Keratinocyte (primary cell): ENCODE results near the gene AQP6. TPM values are rescaled to one million over a fixed set of nuclear protein-coding genes. Genes with fewer than 3 reads are reported as not detected.

Experiments used
- DNase-seq: peaks from one replicate; pipeline ENCODE4 v3.0.0-alpha.2; 2011; ENCODE audit warnings: low read depth, missing footprints, low spot score
- FAIRE-seq: peaks from 2 replicates; lab custom pipeline; 2011; peaks lifted over from hg19 to GRCh38; lab: Jason Lieb, UNC
- H2AFZ ChIP-seq: 2 replicates; pipeline ENCODE4 v1.6.0; 2012; ENCODE audit warnings: low read length, control low read depth, inconsistent platforms; ENCODE audit not compliant: control insufficient read depth
- H3K27ac ChIP-seq: 2 replicates; pipeline ENCODE4 v1.5.1; 2011; ENCODE audit warnings: low read length; ENCODE audit not compliant: control insufficient read depth, insufficient read depth
- H3K27me3 ChIP-seq: 3 replicates; pipeline ENCODE4 v1.6.0; 2011; ENCODE audit warnings: low read length; ENCODE audit not compliant: control insufficient read depth, insufficient read depth; ENCODE audit errors: extremely low read depth
- H3K36me3 ChIP-seq, 2 experiments: 2 replicates in 1 of 2; 3 replicates in 1 of 2; pipeline ENCODE4 v1.5.1; 2011; ENCODE audit warnings: low read length in 2 of 2, mild to moderate bottlenecking in 1 of 2; ENCODE audit not compliant: control insufficient read depth in 2 of 2, insufficient read depth in 2 of 2; ENCODE audit errors: extremely low read depth in 1 of 2
- H3K4me1 ChIP-seq: 3 replicates; pipeline ENCODE4 v1.5.1; 2011; ENCODE audit warnings: low read length; ENCODE audit not compliant: control insufficient read depth, insufficient read depth; ENCODE audit errors: extremely low read depth
- H3K4me2 ChIP-seq: 3 replicates; pipeline ENCODE4 v1.6.0; 2011; ENCODE audit warnings: low read depth, low read length; ENCODE audit not compliant: control insufficient read depth, insufficient read depth; ENCODE audit errors: extremely low read depth
- H3K4me3 ChIP-seq, 3 experiments: fragments of 200-600 bp in 1 of 3; sonication (generic) in 1 of 3; 2 replicates in 2 of 3; 3 replicates in 1 of 3; pipeline ENCODE4 v1.5.1; 2011 to 2016; ENCODE audit warnings: low read length in 3 of 3, mild to moderate bottlenecking in 3 of 3, control low read depth in 2 of 3, inconsistent platforms in 1 of 3, low read depth in 1 of 3, mixed read lengths in 1 of 3, mixed run types in 1 of 3, moderate library complexity in 1 of 3; ENCODE audit not compliant: control insufficient read depth in 2 of 3, insufficient read depth in 2 of 3; ENCODE audit errors: extremely low read depth in 1 of 3
- H3K79me2 ChIP-seq: 2 replicates; pipeline ENCODE4 v1.6.0; 2012; ENCODE audit warnings: low read length; ENCODE audit not compliant: control insufficient read depth, insufficient read depth
- H3K9ac ChIP-seq: 3 replicates; pipeline ENCODE4 v1.6.0; 2011; ENCODE audit warnings: low read length; ENCODE audit not compliant: control insufficient read depth, insufficient read depth; ENCODE audit errors: extremely low read depth
- H3K9me1 ChIP-seq: 3 replicates; pipeline ENCODE4 v1.6.0; 2011; ENCODE audit warnings: low read length; ENCODE audit not compliant: control insufficient read depth, insufficient read depth; ENCODE audit errors: extremely low read depth
- H3K9me3 ChIP-seq: 2 replicates; pipeline ENCODE4 v1.5.1; 2012; ENCODE audit warnings: low read depth, low read length; ENCODE audit not compliant: control insufficient read depth
- H4K20me1 ChIP-seq: 3 replicates; pipeline ENCODE4 v1.6.0; 2011; ENCODE audit warnings: low read length; ENCODE audit not compliant: control insufficient read depth, insufficient read depth; ENCODE audit errors: extremely low read depth
- EZH2 ChIP-seq: IDR thresholded peaks from one replicate; pipeline ENCODE4 v1.6.1; 2012; ENCODE audit warnings: inconsistent platforms, mild to moderate bottlenecking, low read length, moderate library complexity
- dilution Hi-C: fragments of 300-500 bp; cut with MboI; formaldehyde crosslinking; loops from one replicate; pipeline ENCODE4 v1.7.0; 2020; ENCODE audit warnings: low sequenced_read_pairs; ENCODE audit not compliant: extremely low pct_ligation_motif_present
- polyA plus RNA-seq, 5 experiments: library from polyadenylated mRNA; depleted of rRNA in 3 of 5; stranded (reverse) in 3 of 5; stranded (forward) in 1 of 5; unstranded in 1 of 5; fragments of >200 nt; gene quantifications; 1 replicate in 1 of 5; 2 replicates in 3 of 5; 3 replicates in 1 of 5; pipeline versions ENCODE4 v1.2.1 to v1.2.3, GENCODE V29; 2011 to 2012; ENCODE audit warnings: missing spikeins in 2 of 5, low read depth in 1 of 5, low replicate concordance in 1 of 5
- TF ChIP-seq, protein P1 (sequence below), 3 experiments: IDR thresholded peaks in 1 of 3; conservative IDR thresholded peaks in 1 of 3; optimal IDR thresholded peaks in 1 of 3; 2 replicates in 2 of 3; 3 replicates in 1 of 3; pipeline versions ENCODE3 to v1.5.1; 2011; ENCODE audit warnings: low read length in 3 of 3, mild to moderate bottlenecking in 3 of 3, moderate library complexity in 2 of 3, control low read depth in 1 of 3, inconsistent platforms in 1 of 3; ENCODE audit not compliant: insufficient read depth in 2 of 3; ENCODE audit errors: extremely low read depth in 1 of 3

AQP6 gene
- polyA plus RNA-seq, 1 donor (not counting 4 experiments of a cell fraction or from before 2014, with no cell fraction given): 0.45 TPM

DNA sequence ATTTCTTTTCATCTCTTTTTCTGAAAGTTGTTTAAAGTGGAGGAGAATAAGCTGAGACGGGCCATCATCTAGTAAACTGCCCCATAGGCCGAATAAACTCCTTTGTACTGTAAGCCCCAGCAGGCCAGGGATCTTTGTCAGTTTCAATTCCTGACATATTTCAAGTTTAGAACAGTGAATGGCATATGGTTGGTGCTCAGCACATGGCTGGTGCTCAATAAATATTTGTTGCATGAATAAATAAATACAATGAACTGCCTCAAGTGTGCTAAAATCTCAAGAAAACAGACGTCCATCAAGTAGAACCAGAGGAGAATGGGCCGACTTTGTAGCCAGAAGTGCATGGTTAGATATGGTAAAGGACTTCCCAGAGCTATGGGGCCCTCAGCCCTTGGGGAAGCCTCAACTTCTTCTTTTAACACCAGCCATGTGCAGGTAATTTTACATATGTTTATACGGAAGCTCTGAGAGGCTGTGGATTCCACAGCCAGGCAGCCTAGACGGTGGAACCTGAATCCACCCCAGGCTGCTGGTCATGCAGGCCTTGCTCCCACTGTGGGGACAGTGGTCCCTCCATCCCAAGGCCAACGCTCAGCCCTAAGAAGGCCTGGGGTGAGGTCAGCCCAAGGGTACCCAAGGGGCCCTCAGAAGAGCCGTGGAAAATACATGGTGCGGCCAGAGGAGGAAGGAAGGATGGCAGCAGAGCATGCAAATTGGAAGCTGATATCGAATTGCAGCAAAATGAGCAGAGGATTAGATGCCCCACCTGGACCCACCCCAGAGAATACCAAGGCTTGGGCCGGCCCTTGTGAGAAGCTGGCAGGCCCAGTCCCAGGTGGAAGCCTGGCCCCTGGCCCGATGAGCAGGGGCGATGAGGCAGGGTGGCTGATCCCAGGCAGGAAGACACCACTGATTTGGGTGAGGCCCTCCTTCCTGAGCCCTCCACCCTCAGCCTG is 30.9 kb upstream of the AQP6 start:
- H3K4me3 ChIP-seq: no peak overlapping the region
- dilution Hi-C loops: no loop called here
- H3K4me1 ChIP-seq: peaks cover 33% of the 10 kb centered on the region
- FAIRE-seq: no peak
- no peak for TF ChIP-seq EZH2
- TF ChIP-seq, protein P1, sequence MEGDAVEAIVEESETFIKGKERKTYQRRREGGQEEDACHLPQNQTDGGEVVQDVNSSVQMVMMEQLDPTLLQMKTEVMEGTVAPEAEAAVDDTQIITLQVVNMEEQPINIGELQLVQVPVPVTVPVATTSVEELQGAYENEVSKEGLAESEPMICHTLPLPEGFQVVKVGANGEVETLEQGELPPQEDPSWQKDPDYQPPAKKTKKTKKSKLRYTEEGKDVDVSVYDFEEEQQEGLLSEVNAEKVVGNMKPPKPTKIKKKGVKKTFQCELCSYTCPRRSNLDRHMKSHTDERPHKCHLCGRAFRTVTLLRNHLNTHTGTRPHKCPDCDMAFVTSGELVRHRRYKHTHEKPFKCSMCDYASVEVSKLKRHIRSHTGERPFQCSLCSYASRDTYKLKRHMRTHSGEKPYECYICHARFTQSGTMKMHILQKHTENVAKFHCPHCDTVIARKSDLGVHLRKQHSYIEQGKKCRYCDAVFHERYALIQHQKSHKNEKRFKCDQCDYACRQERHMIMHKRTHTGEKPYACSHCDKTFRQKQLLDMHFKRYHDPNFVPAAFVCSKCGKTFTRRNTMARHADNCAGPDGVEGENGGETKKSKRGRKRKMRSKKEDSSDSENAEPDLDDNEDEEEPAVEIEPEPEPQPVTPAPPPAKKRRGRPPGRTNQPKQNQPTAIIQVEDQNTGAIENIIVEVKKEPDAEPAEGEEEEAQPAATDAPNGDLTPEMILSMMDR (optimal IDR thresholded peaks at IDR 0.05 in 1 of 3, IDR thresholded peaks at IDR 0.05 in 1 of 3, conservative IDR thresholded peaks at IDR 0.05 in 1 of 3; ENCODE audit: extremely low read depth in 1 of 3, insufficient read depth in 2 of 3, low read length in 3 of 3): no peak
- H3K36me3 ChIP-seq: no peaks in the 10 kb centered on the region
- no peak overlapping the region for H3K9ac ChIP-seq
- no peak overlapping the region for H2AFZ ChIP-seq
- no peaks in the 10 kb centered on the region for H4K20me1 ChIP-seq
- H3K79me2 ChIP-seq: no peaks in the 10 kb centered on the region
- no peak for DNase-seq
- H3K4me2 ChIP-seq: no peak overlapping the region
- H3K27me3 ChIP-seq: no peaks in the 10 kb centered on the region
- H3K9me1 ChIP-seq: no peaks in the 10 kb centered on the region
- H3K27ac ChIP-seq: no peak overlapping the region
- H3K9me3 ChIP-seq: no peaks in the 10 kb centered on the region

DNA sequence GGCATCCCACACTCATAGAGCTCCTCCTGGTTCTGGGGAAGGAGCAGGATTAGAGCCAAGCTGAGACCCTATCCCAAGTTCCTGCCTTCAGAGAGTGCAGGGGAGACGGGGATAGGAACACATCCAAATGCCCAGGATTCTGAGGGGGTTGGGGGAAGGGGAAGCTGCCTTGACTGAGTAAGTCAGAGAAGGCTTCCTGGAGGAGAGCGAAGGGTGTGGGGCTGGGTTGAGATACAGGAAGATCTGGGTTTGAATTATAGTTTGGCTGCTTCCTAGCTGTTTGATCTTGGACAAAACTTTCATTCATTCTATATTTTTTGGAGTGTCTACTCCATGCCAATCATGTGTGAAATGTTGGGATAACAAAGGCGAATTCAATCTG is 30.2 kb upstream of the AQP6 start:
- Histone ChIP-seq H3K36me3 (no peaks in the 10 kb centered on the region), H3K27me3 (no peaks in the 10 kb centered on the region), H3K4me1 (peaks cover 26% of the 10 kb centered on the region), H3K9me1 (no peaks in the 10 kb centered on the region), H3K27ac (no peak overlapping the region), H3K9ac (no peak overlapping the region), H3K79me2 (no peaks in the 10 kb centered on the region), H3K4me2 (no peak overlapping the region), H2AFZ (no peak overlapping the region), H4K20me1 (no peaks in the 10 kb centered on the region), H3K9me3 (no peaks in the 10 kb centered on the region), H3K4me3 (no peak overlapping the region)
- dilution Hi-C loops: no loop called here
- TF ChIP-seq, protein P1 (optimal IDR thresholded peaks at IDR 0.05 in 1 of 3, IDR thresholded peaks at IDR 0.05 in 1 of 3, conservative IDR thresholded peaks at IDR 0.05 in 1 of 3; ENCODE audit: extremely low read depth in 1 of 3, insufficient read depth in 2 of 3, low read length in 3 of 3): no peak
- TF ChIP-seq EZH2: no peak
- DNase-seq (no peak), FAIRE-seq (no peak)
